ENCODE measurements around the gene RGS19. TPM values are rescaled to one million over a fixed set of nuclear protein-coding genes. Genes with fewer than 3 reads are reported as not detected.

Gene RGS19
- total RNA-seq, 4 donors from 2014 or later = 14.8 to 18.4 (median 16.2) TPM

GRCh38 chr20:64109831-64110391 is 30.6 kb upstream of the RGS19 start:
- TF ChIP-seq CTCF (IDR thresholded peaks at IDR 0.05) (no peak), POLR2A (IDR thresholded peaks at IDR 0.05) (no peak), EP300 (IDR thresholded peaks at IDR 0.05) (no peak), POLR2AphosphoS5 (IDR thresholded peaks at IDR 0.05) (no peak)
- Histone ChIP-seq H3K9me3 (no peaks in the 10 kb centered on the region), H3K4me3 (no peak overlapping the region), H3K36me3 (no peaks in the 10 kb centered on the region), H3K27ac (no peak overlapping the region), H3K27me3 (peaks cover 27% of the 10 kb centered on the region), H3K4me1 (no peaks in the 10 kb centered on the region)
- WGBS = 76% methylated on average over 16 of the region's 16 CpGs
- peak; percentile 48 to 65 for DNase-seq (ENCODE audit: low spot score in 2 of 2)

GRCh38 chr20:64108731-64109681 is 29.7 kb upstream of the RGS19 start:
- DNase-seq (ENCODE audit: low spot score in 2 of 2) = peak; percentile 51 to 72

GRCh38 chr20:64107736-64108457 is 28.6 kb upstream of the RGS19 start:
- H3K36me3 ChIP-seq = no peaks in the 10 kb centered on the region
- no peak overlapping the region for H3K4me3 ChIP-seq
- TF ChIP-seq POLR2AphosphoS5 (IDR thresholded peaks at IDR 0.05) (no peak), POLR2A (IDR thresholded peaks at IDR 0.05) (no peak), EP300 (IDR thresholded peaks at IDR 0.05) (no peak), CTCF (IDR thresholded peaks at IDR 0.05) (no peak)
- H3K4me1 ChIP-seq = peaks cover under 1% of the 10 kb centered on the region
- 59% methylated on average over 16 of the region's 19 CpGs for WGBS
- peaks cover 47% of the 10 kb centered on the region for H3K27me3 ChIP-seq
- no peaks in the 10 kb centered on the region for H3K9me3 ChIP-seq
- no peak overlapping the region for H3K27ac ChIP-seq
- peak in 1 of 2 donors; percentile 65 for DNase-seq (ENCODE audit: low spot score in 2 of 2)

More at GRCh38 chr20:64108731-64109681, 29.7 kb upstream of the RGS19 start:
- no peak overlapping the region for H3K4me3 ChIP-seq
- peaks cover 36% of the 10 kb centered on the region for H3K27me3 ChIP-seq
- no peaks in the 10 kb centered on the region for H3K36me3 ChIP-seq
- no peak overlapping the region for H3K27ac ChIP-seq
- WGBS = 77% methylated on average over 10 of the region's 26 CpGs
- H3K9me3 ChIP-seq = no peaks in the 10 kb centered on the region
- H3K4me1 ChIP-seq = no peaks in the 10 kb centered on the region
- TF ChIP-seq EP300 (IDR thresholded peaks at IDR 0.05) (no peak), POLR2A (IDR thresholded peaks at IDR 0.05) (no peak), CTCF (IDR thresholded peaks at IDR 0.05) (no peak), POLR2AphosphoS5 (IDR thresholded peaks at IDR 0.05) (no peak)

- Histone ChIP-seq H3K4me1 (peaks cover 8% of the 10 kb centered on the region), H3K36me3 (no peaks in the 10 kb centered on the region), H3K9me3 (no peaks in the 10 kb centered on the region), H3K27ac (no peak within 1 kb of the TSS), H3K27me3 (peaks cover 55% of the 10 kb centered on the region), H3K4me3 (no peak within 1 kb of the TSS)
- 42% methylated on average over 7 of the region's 22 CpGs for WGBS
- DNase-seq (ENCODE audit: low spot score in 2 of 2) = peak; percentile 59 to 67
- TF ChIP-seq POLR2A (IDR thresholded peaks at IDR 0.05) = no peak
- TF ChIP-seq CTCF (IDR thresholded peaks at IDR 0.05) = no peak
- no peak for TF ChIP-seq EP300 (IDR thresholded peaks at IDR 0.05)
- TF ChIP-seq POLR2AphosphoS5 (IDR thresholded peaks at IDR 0.05) = no peak
Observed at GRCh38 chr20:64106981-64107735, 27.8 kb upstream of the RGS19 start, which contains the start of gene NPBWR2. TSS of gene NPBWR2 (minus strand) at chr20:64107565. CDS start at chr20:64106831, 734 bp downstream.
